Calu3 (cell line): Measurements from ENCODE around the gene SPACA4. TPM values are rescaled to one million over a fixed set of nuclear protein-coding genes. Genes with fewer than 3 reads are reported as not detected.
"Not testable (repeated sequence)": the region's sequence is repeated elsewhere in the genome, so short reads cannot be mapped to it uniquely, and the experiment has no call there.

ENCODE experiments used
- BruUV-seq: library from RNA; stranded (reverse); fragments of 400-500 nt; replicated peaks from 2 replicates; lab custom pipeline; 2021; lab: Mats Ljungman, UMichigan
- CTCF ChIA-PET: fragments of 300-600 bp; sonication (Branson Sonifier 250); formaldehyde crosslinking; loops from one replicate; lab custom pipeline; 2022; ENCODE audit warnings: antibody characterized with exemption; lab: Charles Lee
- DNase-seq: peaks from one replicate; pipeline ENCODE4 v3.0.0; 2022
- H3K27ac Mint-ChIP-seq: one replicate; pipeline ENCODE4 v1.8.0; 2022; ENCODE audit warnings: mixed read lengths; ENCODE audit not compliant: unreplicated experiment
- H3K27me3 Mint-ChIP-seq: one replicate; pipeline ENCODE4 v1.8.0; 2022; ENCODE audit warnings: mixed read lengths; ENCODE audit not compliant: unreplicated experiment
- H3K36me3 Mint-ChIP-seq: one replicate; pipeline ENCODE4 v1.8.0; 2022; ENCODE audit warnings: mild to moderate bottlenecking, moderate library complexity, mixed read lengths; ENCODE audit not compliant: insufficient read depth, unreplicated experiment
- H3K4me1 Mint-ChIP-seq: one replicate; pipeline ENCODE4 v1.8.0; 2022; ENCODE audit warnings: mild to moderate bottlenecking, low read depth, mixed read lengths; ENCODE audit not compliant: unreplicated experiment
- H3K4me3 Mint-ChIP-seq: one replicate; pipeline ENCODE4 v1.8.0; 2022; ENCODE audit warnings: mild to moderate bottlenecking, low read depth, moderate library complexity, mixed read lengths; ENCODE audit not compliant: unreplicated experiment
- H3K9me3 Mint-ChIP-seq: one replicate; pipeline ENCODE4 v1.8.0; 2022; ENCODE audit warnings: low read depth, mixed read lengths; ENCODE audit not compliant: unreplicated experiment
- intact Hi-C: fragments of 100-400 bp; cut with micrococcal nuclease; formaldehyde crosslinking; loops from one replicate; pipeline ENCODE4 v1.10.0; 2022; ENCODE audit not compliant: unreplicated experiment
- total RNA-seq: library from RNA; stranded (reverse); gene quantifications from 2 replicates; pipeline ENCODE4 v1.2.3, GENCODE V29; 2022
- TF ChIP-seq, protein P1 (sequence below): fragments of 200-600 bp; IDR thresholded peaks from one replicate; pipeline ENCODE4 v1.8.0; 2022; ENCODE audit warnings: antibody characterized with exemption; ENCODE audit not compliant: unreplicated experiment

Gene SPACA4
- total RNA-seq, 1 experiment from 2014 or later = not detected

DNA sequence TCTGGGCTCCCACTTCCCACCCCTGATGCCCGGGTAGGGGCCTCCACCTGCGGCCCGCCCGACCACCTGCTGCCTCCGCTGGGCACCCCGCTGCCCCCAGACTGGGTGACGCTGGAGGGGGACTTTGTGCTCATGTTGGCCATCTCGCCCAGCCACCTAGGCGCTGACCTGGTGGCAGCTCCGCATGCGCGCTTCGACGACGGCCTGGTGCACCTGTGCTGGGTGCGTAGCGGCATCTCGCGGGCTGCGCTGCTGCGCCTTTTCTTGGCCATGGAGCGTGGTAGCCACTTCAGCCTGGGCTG, 22.7 kb downstream of the SPACA4 start:
- H3K27me3 Mint-ChIP-seq = no peaks in the 10 kb centered on the region
- no peak overlapping the region for H3K4me3 Mint-ChIP-seq
- peaks cover 36% of the 10 kb centered on the region for H3K36me3 Mint-ChIP-seq
- H3K4me1 Mint-ChIP-seq = peaks cover 29% of the 10 kb centered on the region
- TF ChIP-seq, protein P1, sequence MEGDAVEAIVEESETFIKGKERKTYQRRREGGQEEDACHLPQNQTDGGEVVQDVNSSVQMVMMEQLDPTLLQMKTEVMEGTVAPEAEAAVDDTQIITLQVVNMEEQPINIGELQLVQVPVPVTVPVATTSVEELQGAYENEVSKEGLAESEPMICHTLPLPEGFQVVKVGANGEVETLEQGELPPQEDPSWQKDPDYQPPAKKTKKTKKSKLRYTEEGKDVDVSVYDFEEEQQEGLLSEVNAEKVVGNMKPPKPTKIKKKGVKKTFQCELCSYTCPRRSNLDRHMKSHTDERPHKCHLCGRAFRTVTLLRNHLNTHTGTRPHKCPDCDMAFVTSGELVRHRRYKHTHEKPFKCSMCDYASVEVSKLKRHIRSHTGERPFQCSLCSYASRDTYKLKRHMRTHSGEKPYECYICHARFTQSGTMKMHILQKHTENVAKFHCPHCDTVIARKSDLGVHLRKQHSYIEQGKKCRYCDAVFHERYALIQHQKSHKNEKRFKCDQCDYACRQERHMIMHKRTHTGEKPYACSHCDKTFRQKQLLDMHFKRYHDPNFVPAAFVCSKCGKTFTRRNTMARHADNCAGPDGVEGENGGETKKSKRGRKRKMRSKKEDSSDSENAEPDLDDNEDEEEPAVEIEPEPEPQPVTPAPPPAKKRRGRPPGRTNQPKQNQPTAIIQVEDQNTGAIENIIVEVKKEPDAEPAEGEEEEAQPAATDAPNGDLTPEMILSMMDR = no peak
- CTCF ChIA-PET = no interaction called here
- DNase-seq = no peak
- H3K9me3 Mint-ChIP-seq = no peaks in the 10 kb centered on the region
- BruUV-seq = no TSS peak
- no peak overlapping the region for H3K27ac Mint-ChIP-seq
- intact Hi-C loops = no loop called here

DNA sequence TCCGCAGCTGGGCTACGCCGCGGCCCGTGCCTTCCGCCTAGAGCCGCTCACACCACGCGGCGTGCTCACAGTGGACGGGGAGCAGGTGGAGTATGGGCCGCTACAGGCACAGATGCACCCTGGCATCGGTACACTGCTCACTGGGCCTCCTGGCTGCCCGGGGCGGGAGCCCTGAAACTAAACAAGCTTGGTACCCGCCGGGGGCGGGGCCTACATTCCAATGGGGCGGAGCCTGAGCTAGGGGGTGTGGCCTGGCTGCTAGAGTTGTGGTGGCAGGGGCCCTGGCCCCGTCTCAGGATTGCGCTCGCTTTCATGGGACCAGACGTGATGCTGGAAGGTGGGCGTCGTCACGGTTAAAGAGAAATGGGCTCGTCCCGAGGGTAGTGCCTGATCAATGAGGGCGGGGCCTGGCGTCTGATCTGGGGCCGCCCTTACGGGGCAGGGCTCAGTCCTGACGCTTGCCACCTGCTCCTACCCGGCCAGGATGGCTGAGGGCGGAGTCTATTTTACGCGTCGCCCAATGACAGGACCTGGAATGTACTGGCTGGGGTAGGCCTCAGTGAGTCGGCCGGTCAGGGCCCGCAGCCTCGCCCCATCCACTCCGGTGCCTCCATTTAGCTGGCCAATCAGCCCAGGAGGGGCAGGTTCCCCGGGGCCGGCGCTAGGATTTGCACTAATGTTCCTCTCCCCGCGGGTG, 23.2 kb downstream of the SPACA4 start:
- no peak for DNase-seq
- no TSS peak for BruUV-seq
- H3K36me3 Mint-ChIP-seq = peaks cover 41% of the 10 kb centered on the region
- intact Hi-C loops = no loop called here
- H3K27me3 Mint-ChIP-seq = no peaks in the 10 kb centered on the region
- peaks cover 28% of the 10 kb centered on the region for H3K4me1 Mint-ChIP-seq
- no peak overlapping the region for H3K4me3 Mint-ChIP-seq
- no peaks in the 10 kb centered on the region for H3K9me3 Mint-ChIP-seq
- CTCF ChIA-PET = no interaction called here
- H3K27ac Mint-ChIP-seq = no peak overlapping the region
- TF ChIP-seq, protein P1 = no peak

DNA sequence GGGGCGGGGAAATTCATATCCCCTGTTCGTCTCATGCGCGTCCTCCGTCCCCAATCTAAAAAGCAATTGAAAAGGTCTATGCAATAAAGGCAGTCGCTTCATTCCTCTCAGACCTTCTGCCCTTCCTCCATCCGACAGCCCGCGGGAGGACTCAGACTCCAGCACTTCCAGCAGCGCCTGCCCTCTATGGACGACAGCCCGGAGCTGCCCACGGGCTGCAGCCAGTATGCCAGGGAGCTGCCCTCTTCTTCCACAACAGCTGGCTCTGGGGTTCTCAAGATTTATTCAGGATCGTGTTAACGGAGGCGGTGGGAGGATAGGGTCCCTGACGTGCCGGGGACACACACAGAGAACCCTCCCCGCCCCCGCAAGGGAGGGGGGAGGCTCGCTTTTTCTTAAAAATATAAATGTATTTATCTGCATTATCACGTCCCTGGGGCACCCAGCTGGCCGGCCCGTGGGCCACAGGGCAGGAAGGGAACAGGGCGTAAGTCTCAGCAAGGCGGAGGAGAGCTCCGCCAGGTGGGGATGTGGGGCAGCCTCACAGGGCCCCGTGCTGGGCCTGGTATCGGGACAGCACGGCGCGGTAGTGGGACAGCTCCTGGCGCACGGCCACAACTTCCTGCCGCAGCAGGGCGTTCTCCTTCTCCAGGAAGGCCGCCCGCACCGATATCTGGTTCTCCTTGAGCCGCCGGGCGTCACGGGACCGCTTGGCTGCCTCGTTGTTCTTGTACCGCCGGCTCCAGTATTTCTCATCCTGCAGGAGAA, 23.9 kb downstream of the SPACA4 start:
- Mint-ChIP-seq H3K27ac (no peak overlapping the region), H3K4me3 (no peak overlapping the region), H3K9me3 (no peaks in the 10 kb centered on the region), H3K36me3 (peaks cover 45% of the 10 kb centered on the region), H3K4me1 (peaks cover 21% of the 10 kb centered on the region), H3K27me3 (no peaks in the 10 kb centered on the region)
- TF ChIP-seq, protein P1 = no peak
- intact Hi-C loops = no loop called here
- CTCF ChIA-PET = interaction anchor here (1.5 kb wide), 1 partner anchor 15 kb away, joined by 3 read pairs; no protein-coding TSS in a partner anchor
- no TSS peak for BruUV-seq
- DNase-seq = no peak

DNA sequence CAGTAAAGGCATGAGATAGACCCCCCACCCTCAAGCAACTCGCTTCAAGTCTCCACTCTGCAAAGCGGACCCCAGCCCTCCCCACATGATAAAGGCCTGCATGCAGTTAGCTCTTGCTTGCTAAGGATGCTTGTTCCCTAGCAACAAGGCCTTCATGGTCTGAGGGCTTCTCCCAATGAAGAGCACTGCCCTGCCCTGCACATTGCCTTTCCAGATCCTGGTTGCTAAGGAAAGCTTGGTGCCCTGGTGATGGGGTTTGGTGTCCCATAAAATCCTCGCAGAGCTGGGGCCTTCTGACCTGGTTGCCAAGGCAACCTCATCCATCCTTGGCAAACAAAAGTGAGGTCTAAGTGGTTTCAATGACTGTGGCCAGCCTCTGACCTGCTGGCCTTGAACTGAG, 24.7 kb downstream of the SPACA4 start:
- H3K27me3 Mint-ChIP-seq = no peaks in the 10 kb centered on the region
- DNase-seq = no peak
- no peak overlapping the region for H3K27ac Mint-ChIP-seq
- CTCF ChIA-PET = interaction anchor here (1.5 kb wide), 1 partner anchor 14 kb away, joined by 3 read pairs; no protein-coding TSS in a partner anchor
- H3K36me3 Mint-ChIP-seq = peaks cover 52% of the 10 kb centered on the region
- TF ChIP-seq, protein P1 = no peak
- H3K9me3 Mint-ChIP-seq = no peaks in the 10 kb centered on the region
- H3K4me1 Mint-ChIP-seq = peaks cover 27% of the 10 kb centered on the region
- H3K4me3 Mint-ChIP-seq = no peak overlapping the region
- no TSS peak for BruUV-seq
- intact Hi-C loops = no loop called here

DNA sequence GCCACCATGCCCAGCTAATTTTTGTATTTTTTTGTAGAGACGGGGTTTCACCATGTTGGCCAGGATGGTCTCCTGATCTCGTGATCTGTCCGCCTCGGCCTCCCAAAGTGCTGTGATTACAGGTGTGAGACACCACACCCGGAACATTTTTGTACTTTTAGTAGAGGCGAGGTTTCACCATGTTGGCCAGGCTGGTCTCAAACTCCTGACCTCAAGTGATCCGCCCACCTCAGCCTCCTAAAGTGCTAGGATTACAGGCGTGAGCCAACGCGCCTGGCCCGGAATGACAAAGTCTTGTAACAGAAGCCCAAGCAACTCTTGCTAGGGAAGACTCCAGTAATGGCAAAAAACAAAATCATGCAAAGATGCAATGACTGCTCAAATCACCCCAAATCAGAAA, 25.7 kb downstream of the SPACA4 start:
- H3K36me3 Mint-ChIP-seq = peaks cover 63% of the 10 kb centered on the region
- H3K9me3 Mint-ChIP-seq, intact Hi-C loops, H3K27ac Mint-ChIP-seq, BruUV-seq, H3K4me3 Mint-ChIP-seq, DNase-seq, H3K27me3 Mint-ChIP-seq: not testable (repeated sequence)
- H3K4me1 Mint-ChIP-seq = peaks cover 24% of the 10 kb centered on the region
- CTCF ChIA-PET = interaction anchor here (1.5 kb wide), 1 partner anchor 13 kb away, joined by 3 read pairs; no protein-coding TSS in a partner anchor
